H1 (cell line): ENCODE data around the gene ALDH3B1. TPM values are rescaled to one million over a fixed set of nuclear protein-coding genes. Genes with fewer than 3 reads are reported as not detected.
"Not testable (repeated sequence)": the region's sequence is repeated elsewhere in the genome, so short reads cannot be mapped to it uniquely, and the experiment has no call there.

ENCODE experiments used
- CTCF ChIA-PET: fragments of 300-600 bp; sonication (Branson Sonifier 250); formaldehyde crosslinking; loops from one replicate; lab custom pipeline; 2021; ENCODE audit not compliant: partially characterized antibody; lab: Charles Lee
- POLR2A ChIA-PET: fragments of 300-600 bp; sonication (Branson Sonifier 250); formaldehyde crosslinking; loops from one replicate; lab custom pipeline; 2021; ENCODE audit warnings: inconsistent platforms; ENCODE audit not compliant: partially characterized antibody; lab: Charles Lee
- DNase-seq, 2 experiments: peaks; one replicate each; pipeline versions ENCODE4 v3.0.0 to v3.0.0-alpha.2; 2010 to 2022; ENCODE audit warnings: low spot score in 2 of 2, low read depth in 1 of 2, mixed read lengths in 1 of 2
- FAIRE-seq: peaks from 2 replicates; lab custom pipeline; 2011; peaks lifted over from hg19 to GRCh38; lab: Jason Lieb, UNC
- H2AFZ ChIP-seq: 2 replicates; pipeline ENCODE4 v1.8.1; 2012; ENCODE audit warnings: low read length, inconsistent platforms
- H2AK5ac ChIP-seq: 2 replicates; pipeline ENCODE4 v1.6.1; 2013; ENCODE audit warnings: low read depth, low read length
- H2BK120ac ChIP-seq: replicated peaks from 2 replicates; pipeline ENCODE3; 2013; ENCODE audit warnings: low read depth, low read length, inconsistent platforms
- H2BK12ac ChIP-seq: 2 replicates; pipeline ENCODE4 v1.6.1; 2013; ENCODE audit warnings: low read depth, low read length
- H2BK15ac ChIP-seq: 2 replicates; pipeline ENCODE4 v1.6.1; 2013; ENCODE audit warnings: low read length
- H2BK20ac ChIP-seq: 2 replicates; pipeline ENCODE4 v1.6.1; 2013; ENCODE audit warnings: low read length
- H2BK5ac ChIP-seq: 2 replicates; pipeline ENCODE4 v1.6.1; 2013; ENCODE audit warnings: low read depth, low read length
- H3K14ac ChIP-seq: 2 replicates; pipeline ENCODE4 v1.6.1; 2013; ENCODE audit warnings: inconsistent platforms; ENCODE audit not compliant: insufficient read length
- H3K18ac ChIP-seq: 2 replicates; pipeline ENCODE4 v1.6.1; 2013; ENCODE audit warnings: low read length; ENCODE audit errors: extremely low read depth
- H3K23ac ChIP-seq: 2 replicates; pipeline ENCODE4 v1.6.1; 2013; ENCODE audit warnings: inconsistent platforms; ENCODE audit not compliant: insufficient read length
- H3K23me2 ChIP-seq: 2 replicates; pipeline ENCODE4 v1.6.1; 2013; ENCODE audit warnings: low read depth, low read length
- H3K27ac ChIP-seq: 2 replicates; pipeline ENCODE4 v1.6.1; 2011; ENCODE audit warnings: low read depth, low read length, inconsistent platforms
- H3K27me3 ChIP-seq, 4 experiments: replicated peaks in 1 of 4; 1 replicate in 1 of 4; 2 replicates in 3 of 4; pipeline versions ENCODE4 v1.6.1 to v1.8.1; 2011 to 2013; ENCODE audit warnings: low read length in 3 of 4, mild to moderate bottlenecking in 3 of 4, inconsistent platforms in 2 of 4, mixed read lengths in 2 of 4, moderate library complexity in 1 of 4; ENCODE audit not compliant: control insufficient read depth in 3 of 4, insufficient read depth in 3 of 4; ENCODE audit errors: extremely low read depth in 1 of 4
- H3K36me3 ChIP-seq, 4 experiments: 2 replicates each; pipeline versions ENCODE4 v1.6.1 to v1.8.1; 2011 to 2013; ENCODE audit warnings: mild to moderate bottlenecking in 4 of 4, low read length in 3 of 4, moderate library complexity in 2 of 4, control low read depth in 1 of 4, inconsistent platforms in 1 of 4; ENCODE audit not compliant: insufficient read depth in 4 of 4, control insufficient read depth in 2 of 4
- H3K4ac ChIP-seq: replicated peaks from 2 replicates; pipeline ENCODE3; 2013; ENCODE audit warnings: low read length, low read depth, mixed read lengths, inconsistent platforms; ENCODE audit not compliant: insufficient read length
- H3K4me1 ChIP-seq, 4 experiments: replicated peaks in 1 of 4; 1 replicate in 1 of 4; 2 replicates in 3 of 4; pipeline versions ENCODE4 v1.6.1 to v1.8.1; 2011 to 2013; ENCODE audit warnings: low read length in 3 of 4, inconsistent platforms in 2 of 4, mixed read lengths in 1 of 4; ENCODE audit not compliant: insufficient read depth in 4 of 4, control insufficient read depth in 3 of 4
- H3K4me2 ChIP-seq, 2 experiments: 2 replicates each; pipeline versions ENCODE4 v1.6.1 to v1.8.1; 2011 to 2013; ENCODE audit warnings: low read depth in 2 of 2, low read length in 2 of 2, control low read depth in 1 of 2, inconsistent platforms in 1 of 2, mild to moderate bottlenecking in 1 of 2; ENCODE audit not compliant: insufficient read depth in 1 of 2
- H3K4me3 ChIP-seq, 4 experiments: fragments of 200-600, 300-600 bp in 1 of 4; sonication (generic), shearing (Covaris generic), sonication (Bioruptor Twin) in 1 of 4; 2 replicates each; pipeline versions ENCODE4 v1.5.1 to v1.8.1; 2011 to 2016; ENCODE audit warnings: low read length in 4 of 4, low read depth in 3 of 4, control low read depth in 2 of 4, inconsistent platforms in 2 of 4, mild to moderate bottlenecking in 2 of 4, mixed read lengths in 1 of 4, moderate library complexity in 1 of 4; ENCODE audit not compliant: insufficient read depth in 2 of 4; ENCODE audit errors: extremely low read depth in 1 of 4
- H3K56ac ChIP-seq: replicated peaks from 2 replicates; pipeline ENCODE3; 2013; ENCODE audit warnings: low read depth, mild to moderate bottlenecking, mixed read lengths, low read length, inconsistent platforms; ENCODE audit not compliant: insufficient read length
- H3K79me1 ChIP-seq: 2 replicates; pipeline ENCODE4 v1.6.1; 2013; ENCODE audit warnings: low read depth, low read length, control low read depth
- H3K79me2 ChIP-seq, 2 experiments: 2 replicates each; pipeline versions ENCODE4 v1.6.1 to v1.8.1; 2012 to 2013; ENCODE audit warnings: low read length in 2 of 2, mild to moderate bottlenecking in 2 of 2, inconsistent platforms in 1 of 2; ENCODE audit not compliant: insufficient read depth in 2 of 2, control insufficient read depth in 1 of 2
- H3K9ac ChIP-seq, 4 experiments: replicated peaks in 1 of 4; 1 replicate in 1 of 4; 2 replicates in 3 of 4; pipeline versions ENCODE4 v1.6.1 to v1.8.1; 2011 to 2013; ENCODE audit warnings: low read depth in 3 of 4, low read length in 3 of 4, control low read depth in 2 of 4, mild to moderate bottlenecking in 2 of 4, moderate library complexity in 2 of 4, inconsistent platforms in 1 of 4; ENCODE audit errors: extremely low read depth in 1 of 4
- H3K9me3 ChIP-seq, 2 experiments: 2 replicates each; pipeline versions ENCODE4 v1.6.1 to v1.8.1; 2012 to 2013; ENCODE audit warnings: mild to moderate bottlenecking in 2 of 2, moderate library complexity in 2 of 2, control low read depth in 1 of 2, inconsistent platforms in 1 of 2, low read depth in 1 of 2, low read length in 1 of 2, mixed read lengths in 1 of 2; ENCODE audit not compliant: insufficient read depth in 2 of 2
- H4K20me1 ChIP-seq, 2 experiments: replicated peaks in 1 of 2; 2 replicates each; pipeline versions ENCODE3 to v1.8.1; 2011 to 2013; ENCODE audit warnings: inconsistent platforms in 2 of 2, low read length in 2 of 2, mild to moderate bottlenecking in 1 of 2; ENCODE audit not compliant: insufficient read depth in 2 of 2, control insufficient read depth in 1 of 2
- H4K5ac ChIP-seq: 2 replicates; pipeline ENCODE4 v1.6.1; 2013; ENCODE audit warnings: low read length, low read depth, mixed read lengths, inconsistent platforms; ENCODE audit not compliant: insufficient read length
- H4K8ac ChIP-seq: 2 replicates; pipeline ENCODE4 v1.8.0; 2013; ENCODE audit warnings: mild to moderate bottlenecking, moderate library complexity, low read length, inconsistent platforms; ENCODE audit not compliant: insufficient read depth; ENCODE audit errors: extremely low read depth
- H4K91ac ChIP-seq: replicated peaks from 2 replicates; pipeline ENCODE3; 2013; ENCODE audit warnings: low read length, mixed read lengths, inconsistent platforms; ENCODE audit not compliant: insufficient read length
- WGBS, 2 experiments: shearing (Covaris generic) in 1 of 2; methylation state at CpG; one replicate each; pipeline versions ENCODE4 v1.1.6 to v1.1.7; 2013 to 2015; ENCODE audit warnings: low lambda C conversion rate in 2 of 2, mixed read lengths in 2 of 2, inconsistent platforms in 1 of 2, low coverage in 1 of 2, missing lambda C conversion rate in 1 of 2; ENCODE audit not compliant: insufficient replicate concordance in 2 of 2, insufficient coverage in 1 of 2, insufficient read length in 1 of 2; ENCODE audit errors: extremely low coverage in 1 of 2, missing lambda C conversion rate in 1 of 2; 5-methylcytosine and 5-hydroxymethylcytosine counted together
- polyA plus RNA-seq, 7 experiments: library from polyadenylated mRNA; depleted of rRNA in 3 of 7; stranded (reverse) in 5 of 7; unstranded in 2 of 7; fragments of >200 nt in 5 of 7; fragments of 200-250 nt in 2 of 7; gene quantifications; 1 replicate in 5 of 7; 2 replicates in 1 of 7; 4 replicates in 1 of 7; pipeline versions ENCODE4 v1.2.1 to v1.2.3, GENCODE V29; 2011 to 2013; ENCODE audit warnings: missing spikeins in 2 of 7, mixed read lengths in 2 of 7
- total RNA-seq: library from RNA; stranded (reverse); fragmentation: NEBNext Ultra II Directional; extraction: Animal tissue kit (Norgen Biotek cat#: 25700); gene quantifications from 2 replicates; pipeline ENCODE4 v1.2.1, GENCODE V29; 2021

Gene ALDH3B1
- total and polyA plus RNA-seq, 2 of the 8 experiments (the other 6 are each of a cell fraction or from before 2014, with no cell fraction given): 0.32 to 0.47 TPM

GRCh38 chr11:67981226-67981625, 28.9 kb upstream of the ALDH3B1 start:
- H2BK15ac ChIP-seq, H3K9ac ChIP-seq, H3K27ac ChIP-seq, H4K8ac ChIP-seq, H4K91ac ChIP-seq, H3K27me3 ChIP-seq, H3K4ac ChIP-seq, H3K14ac ChIP-seq, H4K20me1 ChIP-seq, H2BK5ac ChIP-seq, H3K79me2 ChIP-seq, H3K23ac ChIP-seq, H3K36me3 ChIP-seq, FAIRE-seq, H2AK5ac ChIP-seq, H3K23me2 ChIP-seq, H2BK12ac ChIP-seq, H3K18ac ChIP-seq, POLR2A ChIA-PET, H2AFZ ChIP-seq, H3K79me1 ChIP-seq, H3K56ac ChIP-seq, H3K9me3 ChIP-seq, H3K4me2 ChIP-seq, H2BK120ac ChIP-seq, H4K5ac ChIP-seq, H2BK20ac ChIP-seq, H3K4me3 ChIP-seq, H3K4me1 ChIP-seq, DNase-seq: not testable (repeated sequence)
- 94% methylated on average over 10 of the region's 10 CpGs; no CpG with 5 or more reads in 1 of the 2 experiments for WGBS, 2 experiments
- CTCF ChIA-PET: interaction anchor here (1.2 to 2.1 kb wide), 4 partner anchors 9 to 56 kb away, joined by 4 to 13 read pairs (median 4); no protein-coding TSS in a partner anchor

- FAIRE-seq, H3K23ac ChIP-seq, H4K91ac ChIP-seq, H2BK20ac ChIP-seq, H2AK5ac ChIP-seq, H3K79me1 ChIP-seq, H3K9ac ChIP-seq, H4K20me1 ChIP-seq, H2BK15ac ChIP-seq, H3K4me2 ChIP-seq, H2BK5ac ChIP-seq, H3K18ac ChIP-seq, H3K36me3 ChIP-seq, H2AFZ ChIP-seq, H3K27me3 ChIP-seq, H3K4ac ChIP-seq, H3K23me2 ChIP-seq, H3K79me2 ChIP-seq, H2BK12ac ChIP-seq, H3K9me3 ChIP-seq, H2BK120ac ChIP-seq, H3K27ac ChIP-seq, H3K14ac ChIP-seq, H3K4me3 ChIP-seq, H3K56ac ChIP-seq, DNase-seq, H3K4me1 ChIP-seq, H4K8ac ChIP-seq, POLR2A ChIA-PET, H4K5ac ChIP-seq: not testable (repeated sequence)
- CTCF ChIA-PET: interaction anchor here (0.8 to 0.9 kb wide), 2 partner anchors 10 to 26 kb away, joined by 3 to 4 read pairs; no protein-coding TSS in a partner anchor
- 83% methylated on average over 17 of the region's 17 CpGs; no CpG with 5 or more reads in 1 of the 2 experiments for WGBS, 2 experiments
Measured at GRCh38 chr11:67982255-67982857, 27.8 kb upstream of the ALDH3B1 start.
